H1 (cell line): ENCODE data around the gene TPSG1. TPM values are rescaled to one million over a fixed set of nuclear protein-coding genes. Genes with fewer than 3 reads are reported as not detected.

Source experiments
- CTCF ChIA-PET: fragments of 300-600 bp; sonication (Branson Sonifier 250); formaldehyde crosslinking; loops from one replicate; lab custom pipeline; 2021; ENCODE audit not compliant: partially characterized antibody; lab: Charles Lee
- POLR2A ChIA-PET: fragments of 300-600 bp; sonication (Branson Sonifier 250); formaldehyde crosslinking; loops from one replicate; lab custom pipeline; 2021; ENCODE audit warnings: inconsistent platforms; ENCODE audit not compliant: partially characterized antibody; lab: Charles Lee
- DNase-seq, 2 experiments: peaks; one replicate each; pipeline versions ENCODE4 v3.0.0 to v3.0.0-alpha.2; 2010 to 2022; ENCODE audit warnings: low spot score in 2 of 2, low read depth in 1 of 2, mixed read lengths in 1 of 2
- FAIRE-seq: peaks from 2 replicates; lab custom pipeline; 2011; peaks lifted over from hg19 to GRCh38; lab: Jason Lieb, UNC
- H2AFZ ChIP-seq: 2 replicates; pipeline ENCODE4 v1.8.1; 2012; ENCODE audit warnings: low read length, inconsistent platforms
- H2AK5ac ChIP-seq: 2 replicates; pipeline ENCODE4 v1.6.1; 2013; ENCODE audit warnings: low read depth, low read length
- H2BK120ac ChIP-seq: replicated peaks from 2 replicates; pipeline ENCODE3; 2013; ENCODE audit warnings: low read depth, low read length, inconsistent platforms
- H2BK12ac ChIP-seq: 2 replicates; pipeline ENCODE4 v1.6.1; 2013; ENCODE audit warnings: low read depth, low read length
- H2BK15ac ChIP-seq: 2 replicates; pipeline ENCODE4 v1.6.1; 2013; ENCODE audit warnings: low read length
- H2BK20ac ChIP-seq: 2 replicates; pipeline ENCODE4 v1.6.1; 2013; ENCODE audit warnings: low read length
- H2BK5ac ChIP-seq: 2 replicates; pipeline ENCODE4 v1.6.1; 2013; ENCODE audit warnings: low read depth, low read length
- H3K14ac ChIP-seq: 2 replicates; pipeline ENCODE4 v1.6.1; 2013; ENCODE audit warnings: inconsistent platforms; ENCODE audit not compliant: insufficient read length
- H3K18ac ChIP-seq: 2 replicates; pipeline ENCODE4 v1.6.1; 2013; ENCODE audit warnings: low read length; ENCODE audit errors: extremely low read depth
- H3K23ac ChIP-seq: 2 replicates; pipeline ENCODE4 v1.6.1; 2013; ENCODE audit warnings: inconsistent platforms; ENCODE audit not compliant: insufficient read length
- H3K23me2 ChIP-seq: 2 replicates; pipeline ENCODE4 v1.6.1; 2013; ENCODE audit warnings: low read depth, low read length
- H3K27ac ChIP-seq: 2 replicates; pipeline ENCODE4 v1.6.1; 2011; ENCODE audit warnings: low read depth, low read length, inconsistent platforms
- H3K27me3 ChIP-seq, 4 experiments: replicated peaks in 1 of 4; 1 replicate in 1 of 4; 2 replicates in 3 of 4; pipeline versions ENCODE4 v1.6.1 to v1.8.1; 2011 to 2013; ENCODE audit warnings: low read length in 3 of 4, mild to moderate bottlenecking in 3 of 4, inconsistent platforms in 2 of 4, mixed read lengths in 2 of 4, moderate library complexity in 1 of 4; ENCODE audit not compliant: control insufficient read depth in 3 of 4, insufficient read depth in 3 of 4; ENCODE audit errors: extremely low read depth in 1 of 4
- H3K36me3 ChIP-seq, 4 experiments: 2 replicates each; pipeline versions ENCODE4 v1.6.1 to v1.8.1; 2011 to 2013; ENCODE audit warnings: mild to moderate bottlenecking in 4 of 4, low read length in 3 of 4, moderate library complexity in 2 of 4, control low read depth in 1 of 4, inconsistent platforms in 1 of 4; ENCODE audit not compliant: insufficient read depth in 4 of 4, control insufficient read depth in 2 of 4
- H3K4ac ChIP-seq: replicated peaks from 2 replicates; pipeline ENCODE3; 2013; ENCODE audit warnings: low read length, low read depth, mixed read lengths, inconsistent platforms; ENCODE audit not compliant: insufficient read length
- H3K4me1 ChIP-seq, 4 experiments: replicated peaks in 1 of 4; 1 replicate in 1 of 4; 2 replicates in 3 of 4; pipeline versions ENCODE4 v1.6.1 to v1.8.1; 2011 to 2013; ENCODE audit warnings: low read length in 3 of 4, inconsistent platforms in 2 of 4, mixed read lengths in 1 of 4; ENCODE audit not compliant: insufficient read depth in 4 of 4, control insufficient read depth in 3 of 4
- H3K4me2 ChIP-seq, 2 experiments: 2 replicates each; pipeline versions ENCODE4 v1.6.1 to v1.8.1; 2011 to 2013; ENCODE audit warnings: low read depth in 2 of 2, low read length in 2 of 2, control low read depth in 1 of 2, inconsistent platforms in 1 of 2, mild to moderate bottlenecking in 1 of 2; ENCODE audit not compliant: insufficient read depth in 1 of 2
- H3K4me3 ChIP-seq, 4 experiments: fragments of 200-600, 300-600 bp in 1 of 4; sonication (generic), shearing (Covaris generic), sonication (Bioruptor Twin) in 1 of 4; 2 replicates each; pipeline versions ENCODE4 v1.5.1 to v1.8.1; 2011 to 2016; ENCODE audit warnings: low read length in 4 of 4, low read depth in 3 of 4, control low read depth in 2 of 4, inconsistent platforms in 2 of 4, mild to moderate bottlenecking in 2 of 4, mixed read lengths in 1 of 4, moderate library complexity in 1 of 4; ENCODE audit not compliant: insufficient read depth in 2 of 4; ENCODE audit errors: extremely low read depth in 1 of 4
- H3K56ac ChIP-seq: replicated peaks from 2 replicates; pipeline ENCODE3; 2013; ENCODE audit warnings: low read depth, mild to moderate bottlenecking, mixed read lengths, low read length, inconsistent platforms; ENCODE audit not compliant: insufficient read length
- H3K79me1 ChIP-seq: 2 replicates; pipeline ENCODE4 v1.6.1; 2013; ENCODE audit warnings: low read depth, low read length, control low read depth
- H3K79me2 ChIP-seq, 2 experiments: 2 replicates each; pipeline versions ENCODE4 v1.6.1 to v1.8.1; 2012 to 2013; ENCODE audit warnings: low read length in 2 of 2, mild to moderate bottlenecking in 2 of 2, inconsistent platforms in 1 of 2; ENCODE audit not compliant: insufficient read depth in 2 of 2, control insufficient read depth in 1 of 2
- H3K9ac ChIP-seq, 4 experiments: replicated peaks in 1 of 4; 1 replicate in 1 of 4; 2 replicates in 3 of 4; pipeline versions ENCODE4 v1.6.1 to v1.8.1; 2011 to 2013; ENCODE audit warnings: low read depth in 3 of 4, low read length in 3 of 4, control low read depth in 2 of 4, mild to moderate bottlenecking in 2 of 4, moderate library complexity in 2 of 4, inconsistent platforms in 1 of 4; ENCODE audit errors: extremely low read depth in 1 of 4
- H3K9me3 ChIP-seq, 2 experiments: 2 replicates each; pipeline versions ENCODE4 v1.6.1 to v1.8.1; 2012 to 2013; ENCODE audit warnings: mild to moderate bottlenecking in 2 of 2, moderate library complexity in 2 of 2, control low read depth in 1 of 2, inconsistent platforms in 1 of 2, low read depth in 1 of 2, low read length in 1 of 2, mixed read lengths in 1 of 2; ENCODE audit not compliant: insufficient read depth in 2 of 2
- H4K20me1 ChIP-seq, 2 experiments: replicated peaks in 1 of 2; 2 replicates each; pipeline versions ENCODE3 to v1.8.1; 2011 to 2013; ENCODE audit warnings: inconsistent platforms in 2 of 2, low read length in 2 of 2, mild to moderate bottlenecking in 1 of 2; ENCODE audit not compliant: insufficient read depth in 2 of 2, control insufficient read depth in 1 of 2
- H4K5ac ChIP-seq: 2 replicates; pipeline ENCODE4 v1.6.1; 2013; ENCODE audit warnings: low read length, low read depth, mixed read lengths, inconsistent platforms; ENCODE audit not compliant: insufficient read length
- H4K8ac ChIP-seq: 2 replicates; pipeline ENCODE4 v1.8.0; 2013; ENCODE audit warnings: mild to moderate bottlenecking, moderate library complexity, low read length, inconsistent platforms; ENCODE audit not compliant: insufficient read depth; ENCODE audit errors: extremely low read depth
- H4K91ac ChIP-seq: replicated peaks from 2 replicates; pipeline ENCODE3; 2013; ENCODE audit warnings: low read length, mixed read lengths, inconsistent platforms; ENCODE audit not compliant: insufficient read length
- NANOG ChIP-seq: IDR thresholded peaks from 2 replicates; pipeline ENCODE4 v1.6.1; 2011; ENCODE audit warnings: low read length, low read depth, mild to moderate bottlenecking, inconsistent platforms; ENCODE audit not compliant: insufficient read depth, poor library complexity, severe bottlenecking
- WGBS, 2 experiments: shearing (Covaris generic) in 1 of 2; methylation state at CpG; one replicate each; pipeline versions ENCODE4 v1.1.6 to v1.1.7; 2013 to 2015; ENCODE audit warnings: low lambda C conversion rate in 2 of 2, mixed read lengths in 2 of 2, inconsistent platforms in 1 of 2, low coverage in 1 of 2, missing lambda C conversion rate in 1 of 2; ENCODE audit not compliant: insufficient replicate concordance in 2 of 2, insufficient coverage in 1 of 2, insufficient read length in 1 of 2; ENCODE audit errors: extremely low coverage in 1 of 2, missing lambda C conversion rate in 1 of 2; 5-methylcytosine and 5-hydroxymethylcytosine counted together
- polyA plus RNA-seq, 7 experiments: library from polyadenylated mRNA; depleted of rRNA in 3 of 7; stranded (reverse) in 5 of 7; unstranded in 2 of 7; fragments of >200 nt in 5 of 7; fragments of 200-250 nt in 2 of 7; gene quantifications; 1 replicate in 5 of 7; 2 replicates in 1 of 7; 4 replicates in 1 of 7; pipeline versions ENCODE4 v1.2.1 to v1.2.3, GENCODE V29; 2011 to 2013; ENCODE audit warnings: missing spikeins in 2 of 7, mixed read lengths in 2 of 7
- total RNA-seq: library from RNA; stranded (reverse); fragmentation: NEBNext Ultra II Directional; extraction: Animal tissue kit (Norgen Biotek cat#: 25700); gene quantifications from 2 replicates; pipeline ENCODE4 v1.2.1, GENCODE V29; 2021

Gene TPSG1
- total and polyA plus RNA-seq, 2 of the 8 experiments (the other 6 are each of a cell fraction or from before 2014, with no cell fraction given) = not detected

- Histone ChIP-seq H3K4me2 (no peak overlapping the region), H2BK12ac (no peak overlapping the region), H3K9me3 (no peaks in the 10 kb centered on the region), H3K4me1 (no peaks in the 10 kb centered on the region), H3K23ac (no peak overlapping the region), H2BK15ac (no peak overlapping the region), H3K9ac (no peak overlapping the region), H2AFZ (no peak overlapping the region), H3K79me1 (no peaks in the 10 kb centered on the region), H2BK20ac (no peak overlapping the region), H2BK120ac (no peak overlapping the region), H3K56ac (no peak overlapping the region), H3K27ac (no peak overlapping the region), H4K5ac (no peak overlapping the region), H3K14ac (no peak overlapping the region), H3K23me2 (peaks cover 2% of the 10 kb centered on the region; the same call in 1 of the 2 replicates), H3K36me3 (no peaks in the 10 kb centered on the region), H3K27me3 (peaks cover 0 to 11% (median 4%) of the 10 kb centered on the region in 4 experiments; a peak in 3 of 7 replicates), H2BK5ac (no peak overlapping the region), H3K18ac (no peak overlapping the region), H4K20me1 (peaks cover 0 to 3% of the 10 kb centered on the region in 2 experiments), H3K4ac (no peak overlapping the region), H3K79me2 (no peaks in the 10 kb centered on the region), H4K91ac (no peak overlapping the region), H3K4me3 (no peak overlapping the region), H2AK5ac (no peak overlapping the region), H4K8ac (no peak overlapping the region)
- no peak for TF ChIP-seq NANOG
- FAIRE-seq = no peak
- DNase-seq = no peak
- 83% methylated on average over 8 of the region's 12 CpGs; no CpG with 5 or more reads in 1 of the 2 experiments for WGBS, 2 experiments
- ChIA-PET POLR2A (interaction anchor here (1.3 kb wide), 1 partner anchor 46 kb away, joined by 4 read pairs; no protein-coding TSS in a partner anchor), CTCF (no interaction called here)
Observed at GRCh38 chr16:1244881-1245280, 19.8 kb upstream of the TPSG1 start.
